Esophagus muscularis mucosa (tissue), 4 donors: ENCODE measurements around the gene IMMP1L.

Experiments used
- CTCF ChIP-seq, 3 experiments: fragments of 200-600 bp in 2 of 3; fragments of 450-650 bp in 1 of 3; sonication (generic) in 2 of 3; IDR thresholded peaks; one replicate each; pipeline ENCODE4 v1.5.1; 2017 to 2019; ENCODE audit warnings: antibody characterized with exemption in 3 of 3, mild to moderate bottlenecking in 2 of 3, moderate library complexity in 1 of 3
- EP300 ChIP-seq: sonication (generic); formaldehyde crosslinking; IDR thresholded peaks from one replicate; pipeline ENCODE4 v1.6.1; 2017; ENCODE audit warnings: antibody characterized with exemption
- POLR2A ChIP-seq: fragments of 450-650 bp; IDR thresholded peaks from one replicate; pipeline ENCODE4 v1.6.1; 2017; ENCODE audit warnings: antibody characterized with exemption, moderate library complexity, mild to moderate bottlenecking, low read depth

- TF ChIP-seq CTCF (IDR thresholded peaks at IDR 0.05) (no peak), POLR2A (no peak), EP300 (no peak)
Measured at GRCh38 chr11:31441296-31441695, 68.1 kb downstream of the IMMP1L start.
